Loucy (cell line): ENCODE results near the gene MYO1E.

ENCODE experiments used
- CTCF ChIP-seq: fragments of 200-600 bp; sonication (generic); conservative IDR thresholded peaks from 2 replicates; pipeline ENCODE4 v1.5.1; 2014; ENCODE audit warnings: mild to moderate bottlenecking, antibody characterized with exemption, low read length
- EZH2phosphoT487 ChIP-seq: fragments of 200-600 bp; IDR thresholded peaks from 2 replicates; pipeline ENCODE4 v1.6.1; 2018; ENCODE audit warnings: antibody characterized with exemption, mild to moderate bottlenecking, moderate library complexity, borderline replicate concordance

GRCh38 chr15:59419170-59419569, 46.5 kb upstream of the MYO1E start:
- TF ChIP-seq EZH2phosphoT487 (no peak), CTCF (no peak)
